Breast epithelium (tissue), 3 donors: Measurements from ENCODE around the gene IGSF9B.

ENCODE experiments used
- POLR2A ChIP-seq: fragments of 450-650 bp; IDR thresholded peaks from one replicate; pipeline ENCODE4 v1.6.1; 2016; ENCODE audit warnings: antibody characterized with exemption, mild to moderate bottlenecking, moderate library complexity
- POLR2AphosphoS5 ChIP-seq, 3 donors: sonication (generic); formaldehyde crosslinking; IDR thresholded peaks; one replicate each; pipeline ENCODE4 v1.6.1; 2017; ENCODE audit warnings: antibody characterized with exemption in 3 of 3
- TF ChIP-seq, protein P1 (sequence below), 3 donors: fragments of 450-650 bp; IDR thresholded peaks; one replicate each; pipeline ENCODE4 v1.5.1; 2016 to 2017; ENCODE audit warnings: antibody characterized with exemption in 3 of 3, mild to moderate bottlenecking in 3 of 3, moderate library complexity in 3 of 3

GRCh38 chr11:133946051-133946450 lies 10.7 kb downstream of the IGSF9B start:
- TF ChIP-seq POLR2AphosphoS5 (IDR thresholded peaks at IDR 0.05) (no peak), POLR2A (no peak)
- TF ChIP-seq, protein P1, sequence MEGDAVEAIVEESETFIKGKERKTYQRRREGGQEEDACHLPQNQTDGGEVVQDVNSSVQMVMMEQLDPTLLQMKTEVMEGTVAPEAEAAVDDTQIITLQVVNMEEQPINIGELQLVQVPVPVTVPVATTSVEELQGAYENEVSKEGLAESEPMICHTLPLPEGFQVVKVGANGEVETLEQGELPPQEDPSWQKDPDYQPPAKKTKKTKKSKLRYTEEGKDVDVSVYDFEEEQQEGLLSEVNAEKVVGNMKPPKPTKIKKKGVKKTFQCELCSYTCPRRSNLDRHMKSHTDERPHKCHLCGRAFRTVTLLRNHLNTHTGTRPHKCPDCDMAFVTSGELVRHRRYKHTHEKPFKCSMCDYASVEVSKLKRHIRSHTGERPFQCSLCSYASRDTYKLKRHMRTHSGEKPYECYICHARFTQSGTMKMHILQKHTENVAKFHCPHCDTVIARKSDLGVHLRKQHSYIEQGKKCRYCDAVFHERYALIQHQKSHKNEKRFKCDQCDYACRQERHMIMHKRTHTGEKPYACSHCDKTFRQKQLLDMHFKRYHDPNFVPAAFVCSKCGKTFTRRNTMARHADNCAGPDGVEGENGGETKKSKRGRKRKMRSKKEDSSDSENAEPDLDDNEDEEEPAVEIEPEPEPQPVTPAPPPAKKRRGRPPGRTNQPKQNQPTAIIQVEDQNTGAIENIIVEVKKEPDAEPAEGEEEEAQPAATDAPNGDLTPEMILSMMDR (IDR thresholded peaks at IDR 0.05), result no peak
